Liver (tissue), 3 donors: ENCODE measurements around the gene SH3BP5.

ENCODE experiments used
- FOXA1 ChIP-seq: IDR thresholded peaks from 2 replicates; pipeline ENCODE4 v1.6.1; 2016; ENCODE audit warnings: antibody characterized with exemption
- GABPA ChIP-seq, 2 donors: IDR thresholded peaks in 1 of 2; conservative IDR thresholded peaks in 1 of 2; 2 replicates each; pipeline ENCODE4 v1.6.1; 2016; ENCODE audit warnings: antibody characterized with exemption in 2 of 2, mild to moderate bottlenecking in 1 of 2, moderate library complexity in 1 of 2
- HNF4G ChIP-seq: IDR thresholded peaks from 2 replicates; pipeline ENCODE4 v1.6.1; 2016; ENCODE audit warnings: antibody characterized with exemption
- JUND ChIP-seq, 2 donors: IDR thresholded peaks; 2 replicates each; pipeline ENCODE4 v1.6.1; 2016; ENCODE audit warnings: antibody characterized with exemption in 2 of 2
- MAX ChIP-seq: IDR thresholded peaks from 2 replicates; pipeline ENCODE4 v1.6.1; 2016; ENCODE audit warnings: antibody characterized with exemption
- NR2F2 ChIP-seq: IDR thresholded peaks from 2 replicates; pipeline ENCODE4 v1.6.1; 2016; ENCODE audit warnings: antibody characterized with exemption
- RAD21 ChIP-seq, 2 donors: IDR thresholded peaks; 2 replicates each; pipeline ENCODE4 v1.6.1; 2016; ENCODE audit warnings: antibody characterized with exemption in 2 of 2, mild to moderate bottlenecking in 2 of 2
- REST ChIP-seq: IDR thresholded peaks from 2 replicates; pipeline ENCODE4 v1.6.1; 2016; ENCODE audit warnings: antibody characterized with exemption, mild to moderate bottlenecking
- RXRA ChIP-seq, 2 donors: IDR thresholded peaks; 2 replicates each; pipeline ENCODE4 v1.6.1; 2017 to 2018; ENCODE audit warnings: antibody characterized with exemption in 2 of 2, mild to moderate bottlenecking in 1 of 2
- SP1 ChIP-seq: IDR thresholded peaks from 2 replicates; pipeline ENCODE4 v1.6.1; 2018; ENCODE audit warnings: antibody characterized with exemption, mild to moderate bottlenecking
- TAF1 ChIP-seq: conservative IDR thresholded peaks from 2 replicates; pipeline ENCODE4 v1.6.1; 2016; ENCODE audit warnings: antibody characterized with exemption, mild to moderate bottlenecking
- YY1 ChIP-seq: IDR thresholded peaks from 2 replicates; pipeline ENCODE4 v1.6.1; 2016; ENCODE audit warnings: antibody characterized with exemption, mild to moderate bottlenecking
- TF ChIP-seq, protein P1 (sequence below): fragments of 150-350 bp; IDR thresholded peaks from 2 replicates; pipeline ENCODE4 v1.5.1; 2017; ENCODE audit warnings: improper control_type of control experiment, low read depth, low read length; ENCODE audit not compliant: missing input control
- TF ChIP-seq, protein P2 (sequence below): IDR thresholded peaks from 2 replicates; pipeline ENCODE4 v1.6.1; 2016; ENCODE audit warnings: antibody characterized with exemption
- donor health status: healthy.
- donor health status: healthy.

DNA sequence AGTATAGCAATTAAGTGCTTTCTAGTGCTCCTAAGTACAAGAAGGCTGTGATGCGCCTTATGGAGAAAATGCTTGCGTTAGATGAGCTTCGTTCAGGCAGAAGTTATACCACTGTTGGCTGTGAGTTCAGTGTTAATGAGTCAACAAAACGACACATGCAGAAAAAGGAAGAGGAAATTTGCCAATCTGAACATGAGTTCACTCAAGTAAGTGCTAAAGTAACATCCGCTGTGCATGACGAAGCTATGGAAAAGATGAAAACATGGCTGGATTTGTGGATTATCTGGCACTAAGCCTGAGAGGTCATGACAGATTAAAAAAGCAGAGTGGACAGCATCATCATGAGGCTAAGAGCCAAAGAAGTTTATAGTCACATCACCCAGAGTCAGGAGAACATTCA lies 36.9 kb downstream of the SH3BP5 start:
- TF ChIP-seq, protein P1, sequence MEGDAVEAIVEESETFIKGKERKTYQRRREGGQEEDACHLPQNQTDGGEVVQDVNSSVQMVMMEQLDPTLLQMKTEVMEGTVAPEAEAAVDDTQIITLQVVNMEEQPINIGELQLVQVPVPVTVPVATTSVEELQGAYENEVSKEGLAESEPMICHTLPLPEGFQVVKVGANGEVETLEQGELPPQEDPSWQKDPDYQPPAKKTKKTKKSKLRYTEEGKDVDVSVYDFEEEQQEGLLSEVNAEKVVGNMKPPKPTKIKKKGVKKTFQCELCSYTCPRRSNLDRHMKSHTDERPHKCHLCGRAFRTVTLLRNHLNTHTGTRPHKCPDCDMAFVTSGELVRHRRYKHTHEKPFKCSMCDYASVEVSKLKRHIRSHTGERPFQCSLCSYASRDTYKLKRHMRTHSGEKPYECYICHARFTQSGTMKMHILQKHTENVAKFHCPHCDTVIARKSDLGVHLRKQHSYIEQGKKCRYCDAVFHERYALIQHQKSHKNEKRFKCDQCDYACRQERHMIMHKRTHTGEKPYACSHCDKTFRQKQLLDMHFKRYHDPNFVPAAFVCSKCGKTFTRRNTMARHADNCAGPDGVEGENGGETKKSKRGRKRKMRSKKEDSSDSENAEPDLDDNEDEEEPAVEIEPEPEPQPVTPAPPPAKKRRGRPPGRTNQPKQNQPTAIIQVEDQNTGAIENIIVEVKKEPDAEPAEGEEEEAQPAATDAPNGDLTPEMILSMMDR = no peak
- TF ChIP-seq MAX (peak; percentile 31), SP1 (peak; percentile 59), RAD21 (IDR thresholded peaks at IDR 0.05) (peak in 1 of 2 donors; percentile 18), YY1 (peak; percentile 61), FOXA1 (no peak), TAF1 (no peak), RXRA (IDR thresholded peaks at IDR 0.05) (peak; percentile 66 to 75), REST (no peak), NR2F2 (peak; percentile 93), JUND (IDR thresholded peaks at IDR 0.05) (peak; percentile 23 to 47), HNF4G (no peak), GABPA (IDR thresholded peaks at IDR 0.05 in 1 of 2, conservative IDR thresholded peaks at IDR 0.05 in 1 of 2) (peak; percentile 54 to 67)
- TF ChIP-seq, protein P2, sequence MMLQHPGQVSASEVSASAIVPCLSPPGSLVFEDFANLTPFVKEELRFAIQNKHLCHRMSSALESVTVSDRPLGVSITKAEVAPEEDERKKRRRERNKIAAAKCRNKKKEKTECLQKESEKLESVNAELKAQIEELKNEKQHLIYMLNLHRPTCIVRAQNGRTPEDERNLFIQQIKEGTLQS = no peak
